Glutamatergic neuron (in vitro differentiated cells): ENCODE measurements around the gene THSD7B. TPM values are rescaled to one million over a fixed set of nuclear protein-coding genes. Genes with fewer than 3 reads are reported as not detected.

Experiments used
- DNase-seq: peaks from one replicate; pipeline ENCODE4 v3.0.0; 2022
- H3K27ac Mint-ChIP-seq: one replicate; pipeline ENCODE4 v1.8.0; 2020; ENCODE audit warnings: mild to moderate bottlenecking, mixed read lengths, inconsistent platforms; ENCODE audit not compliant: unreplicated experiment
- H3K27me3 Mint-ChIP-seq: one replicate; pipeline ENCODE4 v1.8.0; 2020; ENCODE audit warnings: mild to moderate bottlenecking, moderate library complexity, mixed read lengths, inconsistent platforms; ENCODE audit not compliant: unreplicated experiment
- H3K36me3 Mint-ChIP-seq: one replicate; pipeline ENCODE4 v1.8.0; 2020; ENCODE audit warnings: mild to moderate bottlenecking, mixed read lengths, inconsistent platforms; ENCODE audit not compliant: unreplicated experiment
- H3K4me1 Mint-ChIP-seq: one replicate; pipeline ENCODE4 v1.8.0; 2020; ENCODE audit warnings: mild to moderate bottlenecking, low read depth, mixed read lengths, inconsistent platforms; ENCODE audit not compliant: unreplicated experiment
- H3K4me3 Mint-ChIP-seq: one replicate; pipeline ENCODE4 v1.8.0; 2020; ENCODE audit warnings: mild to moderate bottlenecking, mixed read lengths, inconsistent platforms; ENCODE audit not compliant: unreplicated experiment
- H3K9me3 Mint-ChIP-seq: one replicate; pipeline ENCODE4 v1.8.0; 2020; ENCODE audit warnings: mild to moderate bottlenecking, moderate library complexity, mixed read lengths, inconsistent platforms; ENCODE audit not compliant: unreplicated experiment
- CTCF ChIP-seq: fragments of 200-600 bp; sonication (generic); IDR thresholded peaks from one replicate; pipeline ENCODE4 v1.5.0; 2021; ENCODE audit not compliant: partially characterized antibody, unreplicated experiment
- total RNA-seq: library from RNA; stranded (reverse); fragmentation: NEBNext Ultra II Directional; extraction: Animal tissue kit (Norgen Biotek cat#: 25700); gene quantifications from one replicate; pipeline ENCODE4 v1.2.1, GENCODE V29; 2021; ENCODE audit not compliant: unreplicated experiment

The THSD7B gene
- total RNA-seq, 1 donor from 2014 or later = 182 TPM

- peak; percentile 40 for DNase-seq
- H3K4me3 Mint-ChIP-seq = no peak overlapping the region
- no peak overlapping the region for H3K27ac Mint-ChIP-seq
- no peaks in the 10 kb centered on the region for H3K9me3 Mint-ChIP-seq
- no peaks in the 10 kb centered on the region for H3K36me3 Mint-ChIP-seq
- peaks cover 21% of the 10 kb centered on the region for H3K4me1 Mint-ChIP-seq
- TF ChIP-seq CTCF = peak; percentile 72
- H3K27me3 Mint-ChIP-seq = no peaks in the 10 kb centered on the region
These were observed 167.4 kb downstream of the THSD7B start for GRCh38 chr2:136932700-136933099.

DNA sequence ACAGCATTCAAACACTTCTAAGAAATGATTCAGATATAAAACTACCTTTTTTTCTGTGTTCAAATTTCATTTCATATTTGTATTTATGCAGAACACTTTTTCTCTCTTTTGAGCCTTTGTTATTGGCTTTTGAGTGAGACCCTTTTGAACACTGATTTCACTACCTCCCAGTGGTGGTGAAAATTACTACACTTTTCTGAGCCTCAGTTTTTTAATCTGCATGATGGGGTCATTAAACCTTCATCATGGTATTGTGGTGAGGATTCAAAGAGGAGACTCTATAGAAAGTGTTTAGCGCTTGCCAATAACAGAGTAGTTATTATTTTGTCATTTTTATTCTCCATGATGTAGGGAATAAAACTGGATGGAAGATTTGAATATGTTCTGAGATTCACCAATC lies 169.8 kb downstream of the THSD7B start:
- peak; percentile 61 for TF ChIP-seq CTCF
- Mint-ChIP-seq H3K4me1 (peaks cover 13% of the 10 kb centered on the region), H3K9me3 (no peaks in the 10 kb centered on the region), H3K4me3 (no peak overlapping the region), H3K27ac (no peak overlapping the region), H3K36me3 (no peaks in the 10 kb centered on the region), H3K27me3 (no peaks in the 10 kb centered on the region)
- no peak for DNase-seq

GRCh38 chr2:136956050-136956449 lies 190.7 kb downstream of the THSD7B start:
- no peak overlapping the region for H3K27ac Mint-ChIP-seq
- H3K27me3 Mint-ChIP-seq = peaks cover 1% of the 10 kb centered on the region
- H3K4me3 Mint-ChIP-seq = no peak overlapping the region
- no peak for DNase-seq
- no peak for TF ChIP-seq CTCF
- H3K4me1 Mint-ChIP-seq = peaks cover 16% of the 10 kb centered on the region
- H3K36me3 Mint-ChIP-seq = no peaks in the 10 kb centered on the region
- no peaks in the 10 kb centered on the region for H3K9me3 Mint-ChIP-seq

DNA sequence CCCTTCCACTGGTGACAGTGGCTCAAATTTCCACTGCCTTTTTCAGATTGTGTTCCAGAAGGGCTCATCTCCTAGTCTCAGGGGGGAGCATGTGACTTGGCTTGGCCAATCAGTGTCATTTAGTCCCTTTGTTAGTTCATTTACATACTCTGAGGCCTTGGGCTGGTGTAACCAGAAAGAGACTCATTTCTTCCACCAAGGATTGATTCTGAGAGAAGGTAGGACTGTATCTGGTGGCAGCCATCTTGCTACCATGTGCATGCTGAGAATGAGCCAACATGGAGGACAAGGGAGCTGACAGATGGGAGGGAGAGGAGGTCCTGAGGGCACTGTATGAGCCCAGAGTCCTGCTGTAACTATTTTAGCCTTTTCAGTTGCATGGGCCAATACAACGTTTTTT lies 191.7 kb downstream of the THSD7B start:
- Mint-ChIP-seq H3K9me3 (no peaks in the 10 kb centered on the region), H3K36me3 (peaks cover 7% of the 10 kb centered on the region), H3K27ac (peak overlapping the region; percentile 10), H3K4me3 (no peak overlapping the region), H3K4me1 (peaks cover 17% of the 10 kb centered on the region), H3K27me3 (peaks cover 1% of the 10 kb centered on the region)
- TF ChIP-seq CTCF = no peak
- DNase-seq = no peak

GRCh38 chr2:136962105-136962725 lies 196.9 kb downstream of the THSD7B start:
- no peak overlapping the region for H3K27ac Mint-ChIP-seq
- H3K36me3 Mint-ChIP-seq = peaks cover 9% of the 10 kb centered on the region
- H3K27me3 Mint-ChIP-seq = peaks cover 1% of the 10 kb centered on the region
- H3K9me3 Mint-ChIP-seq = peaks cover 1% of the 10 kb centered on the region
- no peak for TF ChIP-seq CTCF
- DNase-seq = no peak
- H3K4me3 Mint-ChIP-seq = no peak overlapping the region
- peaks cover 4% of the 10 kb centered on the region for H3K4me1 Mint-ChIP-seq
